Thyroid gland (tissue), 4 donors: Measurements from ENCODE around the gene BPIFB4. TPM values are rescaled to one million over a fixed set of nuclear protein-coding genes. Genes with fewer than 3 reads are reported as not detected.
"Not testable (repeated sequence)": the region's sequence is repeated elsewhere in the genome, so short reads cannot be mapped to it uniquely, and the experiment has no call there.

ENCODE experiments used
- DNase-seq, 2 donors: peaks; one replicate each; pipeline ENCODE4 v3.0.0-alpha.2; 2019
- H3K27ac ChIP-seq, 3 donors: fragments of 200-600 bp; sonication (generic); 1 replicate in 2 of 3; 2 replicates in 1 of 3; pipeline ENCODE4 v1.5.1; 2016 to 2019; ENCODE audit warnings: mild to moderate bottlenecking in 1 of 3, moderate library complexity in 1 of 3
- H3K27me3 ChIP-seq: fragments of 200-600 bp; sonication (generic); one replicate; pipeline ENCODE4 v1.5.1; 2019
- H3K36me3 ChIP-seq, 2 donors: fragments of 200-600 bp; sonication (generic); one replicate each; pipeline ENCODE4 v1.5.1; 2016 to 2019
- H3K4me1 ChIP-seq, 2 donors: fragments of 200-600 bp; sonication (generic); one replicate each; pipeline ENCODE4 v1.5.1; 2017 to 2019
- H3K4me3 ChIP-seq, 3 donors: fragments of 200-600 bp; sonication (generic); replicated peaks in 1 of 3; 1 replicate in 2 of 3; 2 replicates in 1 of 3; pipeline ENCODE4 v1.5.1; 2016; ENCODE audit warnings: mild to moderate bottlenecking in 1 of 3
- H3K9me3 ChIP-seq: fragments of 200-600 bp; sonication (generic); one replicate; pipeline ENCODE4 v1.5.1; 2017
- CTCF ChIP-seq, 6 experiments: fragments of 200-600 bp in 3 of 6; fragments of 450-650 bp in 3 of 6; sonication (generic) in 3 of 6; IDR thresholded peaks; one replicate each; pipeline ENCODE4 v1.5.1; 2016 to 2019; ENCODE audit warnings: antibody characterized with exemption in 6 of 6, mild to moderate bottlenecking in 2 of 6, inconsistent platforms in 1 of 6, moderate library complexity in 1 of 6
- POLR2A ChIP-seq, 2 donors: fragments of 450-650 bp; IDR thresholded peaks; one replicate each; pipeline ENCODE4 v1.6.1; 2017; ENCODE audit warnings: antibody characterized with exemption in 2 of 2, mild to moderate bottlenecking in 2 of 2, moderate library complexity in 1 of 2
- WGBS, 2 donors: methylation state at CpG; one replicate each; pipeline ENCODE4 v1.1.5; 2017; 5-methylcytosine and 5-hydroxymethylcytosine counted together
- intact Hi-C: fragments of 100-400 bp; cut with DNase I; formaldehyde crosslinking; loops from one replicate; pipeline ENCODE4 v1.15.1; 2023
- total RNA-seq, 4 donors: library from RNA; depleted of rRNA; stranded (reverse); fragments of >200 nt; gene quantifications; one replicate each; pipeline ENCODE4 v1.2.3, GENCODE V29; 2016

BPIFB4 gene
- total RNA-seq, 4 donors from 2014 or later = not detected

- Histone ChIP-seq H3K27me3 (no peaks in the 10 kb centered on the region), H3K4me3 (no peak overlapping the region), H3K9me3 (no peaks in the 10 kb centered on the region), H3K27ac (no peak overlapping the region), H3K36me3 (no peaks in the 10 kb centered on the region), H3K4me1 (no peaks in the 10 kb centered on the region)
- WGBS, 2 donors = 90 to 92% methylated on average over 3 of the region's 3 CpGs
- DNase-seq = no peak
- intact Hi-C loops = loop anchor here (10.0 kb wide), 1 partner anchor 75 kb away; no protein-coding TSS in a partner anchor
- TF ChIP-seq CTCF (IDR thresholded peaks at IDR 0.05) (no peak), POLR2A (IDR thresholded peaks at IDR 0.05) (no peak)
Observed at GRCh38 chr20:33119725-33120720, 40.6 kb downstream of the BPIFB4 start.

GRCh38 chr20:33120934-33121333 is 41.5 kb downstream of the BPIFB4 start:
- WGBS, 2 donors = 94 to 100% methylated on average over 3 of the region's 3 CpGs
- no peak for DNase-seq
- no peaks in the 10 kb centered on the region for H3K9me3 ChIP-seq
- H3K27ac ChIP-seq = no peak overlapping the region
- intact Hi-C loops = loop anchor here (10.0 kb wide), 1 partner anchor 76 kb away; no protein-coding TSS in a partner anchor
- H3K27me3 ChIP-seq = no peaks in the 10 kb centered on the region
- no peak overlapping the region for H3K4me3 ChIP-seq
- TF ChIP-seq POLR2A (IDR thresholded peaks at IDR 0.05) = no peak
- TF ChIP-seq CTCF (IDR thresholded peaks at IDR 0.05) = no peak
- H3K36me3 ChIP-seq = no peaks in the 10 kb centered on the region
- no peaks in the 10 kb centered on the region for H3K4me1 ChIP-seq

GRCh38 chr20:33122297-33122696 is 42.9 kb downstream of the BPIFB4 start:
- H3K4me3 ChIP-seq, H3K27ac ChIP-seq, H3K9me3 ChIP-seq, H3K27me3 ChIP-seq, H3K36me3 ChIP-seq, DNase-seq, H3K4me1 ChIP-seq: not testable (repeated sequence)
- intact Hi-C loops = loop anchor here (10.0 kb wide), 1 partner anchor 77 kb away; no protein-coding TSS in a partner anchor
- WGBS, 2 donors = 73 to 78% methylated on average over 1 of the region's 1 CpG

- Histone ChIP-seq H3K4me1 (no peaks in the 10 kb centered on the region), H3K27me3 (no peaks in the 10 kb centered on the region), H3K9me3 (no peaks in the 10 kb centered on the region), H3K27ac (no peak overlapping the region), H3K36me3 (no peaks in the 10 kb centered on the region), H3K4me3 (no peak overlapping the region)
- TF ChIP-seq CTCF (IDR thresholded peaks at IDR 0.05) = no peak
- TF ChIP-seq POLR2A (IDR thresholded peaks at IDR 0.05) = no peak
- WGBS, 2 donors = 53 to 60% methylated on average over 2 of the region's 2 CpGs
- DNase-seq = no peak
- intact Hi-C loops = loop anchor here (10.0 kb wide), 1 partner anchor 79 kb away; no protein-coding TSS in a partner anchor
Observed at GRCh38 chr20:33124261-33124660, 44.8 kb downstream of the BPIFB4 start.

GRCh38 chr20:33124994-33125393 is 45.6 kb downstream of the BPIFB4 start:
- DNase-seq = no peak
- Histone ChIP-seq H3K36me3 (no peaks in the 10 kb centered on the region), H3K4me1 (no peaks in the 10 kb centered on the region), H3K4me3 (no peak overlapping the region), H3K9me3 (no peaks in the 10 kb centered on the region), H3K27me3 (no peaks in the 10 kb centered on the region), H3K27ac (no peak overlapping the region)
- intact Hi-C loops = loop anchor here (10.0 kb wide), 1 partner anchor 80 kb away; no protein-coding TSS in a partner anchor
- WGBS, 2 donors = 82 to 84% methylated on average over 6 of the region's 6 CpGs
- no peak for TF ChIP-seq POLR2A (IDR thresholded peaks at IDR 0.05)
- TF ChIP-seq CTCF (IDR thresholded peaks at IDR 0.05) = no peak
